GM10248 (cell line): ENCODE results near the gene WFDC6.
"Not testable (repeated sequence)": the region's sequence is repeated elsewhere in the genome, so short reads cannot be mapped to it uniquely, and the experiment has no call there.

Source experiments
- CTCF ChIA-PET: fragments of 300-600 bp; sonication (Branson Sonifier 250); formaldehyde crosslinking; extraction: SDS; loops from one replicate; lab custom pipeline; 2021; ENCODE audit warnings: antibody characterized with exemption; lab: Yijun Ruan, JAX
- POLR2A ChIA-PET: fragments of 350-650 bp; sonication (Branson Sonifier 250); formaldehyde crosslinking; extraction: SDS; loops from one replicate; lab custom pipeline; 2020; ENCODE audit warnings: antibody characterized with exemption; lab: Yijun Ruan, JAX
- DNase-seq: peaks from one replicate; pipeline ENCODE4 v3.0.0; 2012; ENCODE audit errors: extremely low spot score
- CTCF ChIP-seq: IDR thresholded peaks from 2 replicates; pipeline ENCODE4 v1.5.1; 2012; ENCODE audit warnings: mild to moderate bottlenecking, low read depth; ENCODE audit errors: extremely low read depth, missing control alignments, control extremely low read depth

The WFDC6 gene

GRCh38 chr20:45539382-45539781, at the start of gene WFDC6:
TSS of gene WFDC6 (minus strand) at chr20:45539482. CDS start at chr20:45539407, 75 bp downstream.
- ChIA-PET POLR2A (no interaction called here), CTCF (interaction anchor here (0.9 to 1.4 kb wide), 2 partner anchors 21 to 232 kb away, joined by 3 read pairs; no protein-coding TSS in a partner anchor)
- no peak for TF ChIP-seq CTCF
- no peak for DNase-seq

DNA sequence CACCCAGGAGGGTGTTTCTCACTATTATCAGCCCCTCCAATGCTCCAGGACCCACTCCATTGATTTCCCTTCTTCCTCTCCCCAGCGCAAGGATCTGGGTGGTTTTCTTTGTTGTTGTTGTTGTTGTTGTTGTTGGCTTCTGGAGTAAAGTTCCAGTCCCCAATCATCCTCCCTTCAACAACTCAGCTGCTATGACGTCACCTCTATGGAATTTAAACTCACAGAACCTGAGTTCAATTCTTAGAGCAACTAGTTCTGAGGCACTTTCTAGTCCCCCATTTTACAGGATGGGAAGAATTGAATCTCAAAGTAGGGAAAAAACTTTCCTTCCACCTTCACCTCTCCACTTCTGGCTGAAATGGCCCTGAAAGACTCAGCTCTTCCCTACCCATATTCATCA, 49.5 kb upstream of the WFDC6 start:
- no peak for DNase-seq
- TF ChIP-seq CTCF = no peak
- ChIA-PET CTCF (interaction anchor here (0.9 to 1.0 kb wide), 2 partner anchors 9 to 41 kb away, joined by 3 to 4 read pairs; partner anchors contain the start of gene WFDC10A), POLR2A (no interaction called here)

- CTCF ChIA-PET, DNase-seq, POLR2A ChIA-PET: not testable (repeated sequence)
Measured at GRCh38 chr20:45585986-45586385, 46.7 kb upstream of the WFDC6 start.

DNA sequence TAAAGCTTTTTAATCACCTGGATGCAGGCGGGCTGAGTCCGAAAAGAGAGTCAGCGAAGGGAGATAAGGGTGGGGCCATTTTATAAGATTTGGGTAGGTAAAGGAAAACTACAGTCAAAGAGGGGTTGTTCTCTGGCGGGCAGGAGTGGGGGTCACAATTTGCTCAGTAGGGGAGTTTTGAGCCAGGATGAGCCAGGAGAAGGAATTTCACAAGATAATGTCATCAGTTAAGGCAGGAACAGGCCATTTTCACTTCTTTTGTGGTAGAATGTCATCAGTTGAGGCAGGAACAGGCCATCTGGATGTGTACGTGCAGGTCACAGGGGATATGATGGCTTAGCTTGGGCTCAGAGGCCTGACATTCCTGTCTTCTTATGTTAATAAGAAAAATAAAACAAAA, 45.0 kb upstream of the WFDC6 start:
- POLR2A ChIA-PET, DNase-seq: not testable (repeated sequence)
- CTCF ChIA-PET = interaction anchor here (1.0 kb wide), 1 partner anchor 187 kb away, joined by 5 read pairs; no protein-coding TSS in a partner anchor

GRCh38 chr20:45583502-45583901, 44.2 kb upstream of the WFDC6 start:
- DNase-seq = no peak
- CTCF ChIA-PET = interaction anchor here (1.0 kb wide), 1 partner anchor 188 kb away, joined by 5 read pairs; no protein-coding TSS in a partner anchor
- no peak for TF ChIP-seq CTCF
- POLR2A ChIA-PET = no interaction called here

- POLR2A ChIA-PET = no interaction called here
- DNase-seq = no peak
Measured at GRCh38 chr20:45581702-45582101, 42.4 kb upstream of the WFDC6 start.

GRCh38 chr20:45579184-45579583, 39.9 kb upstream of the WFDC6 start, which contains the start of gene WFDC8:
TSS of gene WFDC8 (minus strand) at chr20:45579284. CDS start at chr20:45579247, 37 bp downstream.
- no peak for DNase-seq
- ChIA-PET CTCF (interaction anchor here (0.8 to 1.2 kb wide), 2 partner anchors 16 to 50 kb away, joined by 3 to 5 read pairs; partner anchors contain the start of gene WFDC10A), POLR2A (no interaction called here)
- TF ChIP-seq CTCF = no peak

More at GRCh38 chr20:45581702-45582101, 42.4 kb upstream of the WFDC6 start:
- TF ChIP-seq CTCF = no peak
- CTCF ChIA-PET = no interaction called here

DNA sequence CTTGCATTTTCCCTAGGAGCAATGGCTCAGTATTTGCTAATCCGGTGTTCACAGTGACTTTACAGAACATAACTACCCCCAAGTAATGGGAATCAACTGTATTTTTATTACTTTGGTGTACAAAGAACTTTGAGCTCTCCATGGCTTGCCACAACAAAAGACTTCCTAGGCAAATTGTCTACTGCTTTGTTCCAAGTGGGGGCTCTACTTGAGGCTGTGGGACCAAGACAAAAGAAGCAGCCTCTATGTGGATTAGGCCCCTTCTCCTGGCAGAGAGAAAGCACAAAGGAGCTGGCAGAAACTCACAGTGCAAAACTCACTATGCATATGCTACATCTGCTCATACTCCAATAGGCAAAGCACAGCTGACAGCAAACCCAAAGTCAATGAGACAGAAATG, 38.9 kb upstream of the WFDC6 start:
- CTCF ChIA-PET = interaction anchor here (0.8 kb wide), 1 partner anchor 51 kb away, joined by 3 read pairs; the partner anchor contains the start of gene WFDC10A
- POLR2A ChIA-PET = no interaction called here
- DNase-seq = no peak
- no peak for TF ChIP-seq CTCF
